MCF 10A (cell line): Measurements from ENCODE around the gene VRK1. TPM values are rescaled to one million over a fixed set of nuclear protein-coding genes. Genes with fewer than 3 reads are reported as not detected.

Experiments used
- BruUV-seq: library from RNA; stranded (reverse); fragments of 400-500 nt; replicated peaks from 2 replicates; lab custom pipeline; 2021; lab: Mats Ljungman, UMichigan
- CTCF ChIA-PET: fragments of 300-600 bp; sonication (Branson Sonifier 250); formaldehyde crosslinking; extraction: SDS; loops from one replicate; lab custom pipeline; 2021; ENCODE audit warnings: antibody characterized with exemption, inconsistent platforms; lab: Yijun Ruan, JAX
- POLR2A ChIA-PET: fragments of 300-600, 350-650 bp; sonication (Branson Sonifier 250); formaldehyde crosslinking; extraction: SDS; loops from one replicate; lab custom pipeline; 2020; ENCODE audit warnings: antibody characterized with exemption, inconsistent platforms; lab: Yijun Ruan, JAX
- DNase-seq: peaks from one replicate; pipeline ENCODE4 v3.0.0-alpha.2; 2018; ENCODE audit not compliant: unreplicated experiment
- H3K27ac Mint-ChIP-seq: one replicate; pipeline ENCODE4 v1.8.0; 2022; ENCODE audit warnings: mild to moderate bottlenecking, low read depth, mixed read lengths; ENCODE audit not compliant: unreplicated experiment
- H3K27me3 Mint-ChIP-seq: one replicate; pipeline ENCODE4 v1.8.0; 2022; ENCODE audit warnings: mixed read lengths; ENCODE audit not compliant: insufficient read depth, unreplicated experiment
- H3K36me3 Mint-ChIP-seq: one replicate; pipeline ENCODE4 v1.8.0; 2022; ENCODE audit warnings: mild to moderate bottlenecking, moderate library complexity, mixed read lengths; ENCODE audit not compliant: insufficient read depth, unreplicated experiment
- H3K4me1 Mint-ChIP-seq: one replicate; pipeline ENCODE4 v1.8.0; 2022; ENCODE audit warnings: mixed read lengths; ENCODE audit not compliant: insufficient read depth, unreplicated experiment
- H3K4me3 Mint-ChIP-seq: one replicate; pipeline ENCODE4 v1.8.0; 2022; ENCODE audit warnings: mild to moderate bottlenecking, moderate library complexity, mixed read lengths; ENCODE audit not compliant: unreplicated experiment
- H3K9me3 Mint-ChIP-seq: one replicate; pipeline ENCODE4 v1.8.0; 2022; ENCODE audit warnings: mixed read lengths; ENCODE audit not compliant: unreplicated experiment
- CTCF ChIP-seq: fragments of 200-600 bp; IDR thresholded peaks from one replicate; pipeline ENCODE4 v1.8.0; 2022; ENCODE audit warnings: antibody characterized with exemption, mild to moderate bottlenecking; ENCODE audit not compliant: unreplicated experiment
- intact Hi-C: fragments of 100-400 bp; cut with micrococcal nuclease; formaldehyde crosslinking; loops from 2 replicates; pipeline ENCODE4 v1.14.1; 2022
- total RNA-seq: library from RNA; stranded (reverse); gene quantifications from 2 replicates; pipeline ENCODE4 v1.2.3, GENCODE V29; 2022

VRK1 gene
- total RNA-seq, 1 experiment from 2014 or later = 17.7 TPM

- peaks cover 19% of the 10 kb centered on the region for H3K27me3 Mint-ChIP-seq
- TF ChIP-seq CTCF = no peak
- no peaks in the 10 kb centered on the region for H3K36me3 Mint-ChIP-seq
- no peak overlapping the region for H3K4me3 Mint-ChIP-seq
- H3K4me1 Mint-ChIP-seq = no peaks in the 10 kb centered on the region
- H3K9me3 Mint-ChIP-seq = no peaks in the 10 kb centered on the region
- CTCF ChIA-PET = no interaction called here
- intact Hi-C loops = no loop called here
- H3K27ac Mint-ChIP-seq = no peak overlapping the region
- no peak for DNase-seq
- POLR2A ChIA-PET = no interaction called here
- BruUV-seq = no TSS peak
These were observed 42.4 kb upstream of the VRK1 start for GRCh38 chr14:96754845-96755184.

- CTCF ChIA-PET = interaction anchor here (1.3 kb wide), 1 partner anchor 97 kb away, joined by 3 read pairs; no protein-coding TSS in a partner anchor
- H3K4me1 Mint-ChIP-seq = no peaks in the 10 kb centered on the region
- POLR2A ChIA-PET = no interaction called here
- no peaks in the 10 kb centered on the region for H3K9me3 Mint-ChIP-seq
- H3K36me3 Mint-ChIP-seq = no peaks in the 10 kb centered on the region
- no peak overlapping the region for H3K4me3 Mint-ChIP-seq
- intact Hi-C loops = no loop called here
- no peak for DNase-seq
- no peak overlapping the region for H3K27ac Mint-ChIP-seq
- no peak for TF ChIP-seq CTCF
- no TSS peak for BruUV-seq
- peaks cover 31% of the 10 kb centered on the region for H3K27me3 Mint-ChIP-seq
These were observed 40.4 kb upstream of the VRK1 start for GRCh38 chr14:96756745-96757144.

GRCh38 chr14:96757456-96757855 lies 39.7 kb upstream of the VRK1 start:
- H3K4me1 Mint-ChIP-seq = no peaks in the 10 kb centered on the region

GRCh38 chr14:96761066-96761465 lies 36.1 kb upstream of the VRK1 start:
- H3K9me3 Mint-ChIP-seq = no peaks in the 10 kb centered on the region
- H3K4me1 Mint-ChIP-seq = no peaks in the 10 kb centered on the region
- BruUV-seq = no TSS peak
- ChIA-PET CTCF (interaction anchor here (2.2 kb wide), 1 partner anchor 20 kb away, joined by 5 read pairs; no protein-coding TSS in a partner anchor), POLR2A (interaction anchor here (0.7 kb wide), 2 partner anchors 184 to 262 kb away, joined by 3 read pairs; no protein-coding TSS in a partner anchor)
- no peak overlapping the region for H3K4me3 Mint-ChIP-seq
- intact Hi-C loops = no loop called here
- no peak overlapping the region for H3K27ac Mint-ChIP-seq
- TF ChIP-seq CTCF = no peak
- no peak for DNase-seq
- no peaks in the 10 kb centered on the region for H3K36me3 Mint-ChIP-seq
- peaks cover 31% of the 10 kb centered on the region for H3K27me3 Mint-ChIP-seq

More at GRCh38 chr14:96757456-96757855, 39.7 kb upstream of the VRK1 start:
- TF ChIP-seq CTCF = no peak
- Mint-ChIP-seq H3K9me3 (no peaks in the 10 kb centered on the region), H3K4me3 (no peak overlapping the region), H3K27ac (no peak overlapping the region), H3K36me3 (no peaks in the 10 kb centered on the region), H3K27me3 (peaks cover 31% of the 10 kb centered on the region)
- BruUV-seq = no TSS peak
- ChIA-PET POLR2A (no interaction called here), CTCF (interaction anchor here (0.8 to 1.3 kb wide), 2 partner anchors 45 to 96 kb away, joined by 3 read pairs; no protein-coding TSS in a partner anchor)
- intact Hi-C loops = no loop called here
- DNase-seq = no peak
